Eye (tissue), 1 donor: Measurements from ENCODE around the gene MYLK4.

Source experiments
- DNase-seq: peaks from one replicate; pipeline ENCODE4 v3.0.0-alpha.2; 2015

Gene MYLK4

GRCh38 chr6:2754393-2754792, 3.7 kb upstream of the MYLK4 start:
- DNase-seq = no peak

GRCh38 chr6:2753743-2754142, 3.0 kb upstream of the MYLK4 start:
- no peak for DNase-seq

GRCh38 chr6:2753110-2753489, 2.4 kb upstream of the MYLK4 start:
- no peak for DNase-seq

- no peak for DNase-seq
Observed at GRCh38 chr6:2752477-2753109, 1.9 kb upstream of the MYLK4 start.

GRCh38 chr6:2751871-2752270, 1.1 kb upstream of the MYLK4 start:
- no peak for DNase-seq

GRCh38 chr6:2749969-2750600, 637 bp downstream of the MYLK4 start:
- peak; percentile 92 for DNase-seq

- DNase-seq = no peak
Observed at GRCh38 chr6:2748183-2748582, 2.5 kb downstream of the MYLK4 start.

- DNase-seq = peak; percentile 70
Observed at GRCh38 chr6:2746557-2747061, 4.1 kb downstream of the MYLK4 start.

- no peak for DNase-seq
Observed at GRCh38 chr6:2745246-2745645, 5.5 kb downstream of the MYLK4 start.

GRCh38 chr6:2744778-2745177, 5.9 kb downstream of the MYLK4 start:
- no peak for DNase-seq

- DNase-seq = no peak
Observed at GRCh38 chr6:2744209-2744771, 6.4 kb downstream of the MYLK4 start.

GRCh38 chr6:2743280-2744208, 7.2 kb downstream of the MYLK4 start:
- no peak for DNase-seq

GRCh38 chr6:2741756-2742155, 9.0 kb downstream of the MYLK4 start:
- no peak for DNase-seq

GRCh38 chr6:2740581-2740980, 10.1 kb downstream of the MYLK4 start:
- no peak for DNase-seq

- no peak for DNase-seq
Observed at GRCh38 chr6:2739335-2739734, 11.4 kb downstream of the MYLK4 start.

GRCh38 chr6:2738373-2738979, 12.2 kb downstream of the MYLK4 start:
- DNase-seq = peak; percentile 81

- no peak for DNase-seq
Observed at GRCh38 chr6:2737885-2738284, 12.8 kb downstream of the MYLK4 start.

GRCh38 chr6:2734488-2735166, 16.1 kb downstream of the MYLK4 start:
- DNase-seq = no peak

- DNase-seq = no peak
Observed at GRCh38 chr6:2733736-2734480, 16.8 kb downstream of the MYLK4 start.

GRCh38 chr6:2733324-2733723, 17.4 kb downstream of the MYLK4 start:
- no peak for DNase-seq

GRCh38 chr6:2732503-2733089, 18.1 kb downstream of the MYLK4 start:
- no peak for DNase-seq
